ENCODE data around the gene MLKL.
A peak's percentile ranks its signal among the peaks of the same experiment; 100 is the strongest.
"Not testable (repeated sequence)": the region's sequence is repeated elsewhere in the genome, so short reads cannot be mapped to it uniquely, and the experiment has no call there.

Gene MLKL

DNA sequence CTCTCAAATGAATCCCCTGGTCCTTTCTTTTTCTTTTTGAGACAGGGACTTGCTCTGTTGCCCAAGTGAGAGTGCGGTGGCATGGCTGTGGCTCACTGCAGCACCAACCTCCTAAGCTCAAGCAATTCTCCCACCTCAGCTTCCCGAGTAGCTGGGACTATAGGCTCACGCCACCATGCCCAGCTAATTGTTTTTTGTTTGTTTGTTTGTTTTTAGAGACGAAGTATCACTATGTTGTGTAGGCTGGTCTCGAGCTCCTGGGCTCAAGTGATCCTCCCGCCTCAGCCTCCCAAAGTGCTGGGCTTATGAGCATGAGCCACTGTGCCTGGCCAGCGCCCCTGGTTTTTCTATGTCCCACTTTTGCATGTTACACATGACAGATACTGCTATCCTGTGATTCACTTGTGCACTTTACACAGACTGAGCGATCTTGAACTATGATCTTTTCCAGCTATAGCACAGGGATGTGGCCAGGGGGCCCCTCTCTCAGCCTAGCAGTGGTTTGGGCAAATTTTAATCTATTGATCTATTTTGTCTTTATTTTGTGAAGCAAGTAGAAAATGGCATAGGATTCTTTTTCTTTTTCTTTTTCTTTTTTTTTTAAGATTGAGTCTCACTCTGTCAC is 31.3 kb upstream of the MLKL start:
- no peak for DNase-seq

DNA sequence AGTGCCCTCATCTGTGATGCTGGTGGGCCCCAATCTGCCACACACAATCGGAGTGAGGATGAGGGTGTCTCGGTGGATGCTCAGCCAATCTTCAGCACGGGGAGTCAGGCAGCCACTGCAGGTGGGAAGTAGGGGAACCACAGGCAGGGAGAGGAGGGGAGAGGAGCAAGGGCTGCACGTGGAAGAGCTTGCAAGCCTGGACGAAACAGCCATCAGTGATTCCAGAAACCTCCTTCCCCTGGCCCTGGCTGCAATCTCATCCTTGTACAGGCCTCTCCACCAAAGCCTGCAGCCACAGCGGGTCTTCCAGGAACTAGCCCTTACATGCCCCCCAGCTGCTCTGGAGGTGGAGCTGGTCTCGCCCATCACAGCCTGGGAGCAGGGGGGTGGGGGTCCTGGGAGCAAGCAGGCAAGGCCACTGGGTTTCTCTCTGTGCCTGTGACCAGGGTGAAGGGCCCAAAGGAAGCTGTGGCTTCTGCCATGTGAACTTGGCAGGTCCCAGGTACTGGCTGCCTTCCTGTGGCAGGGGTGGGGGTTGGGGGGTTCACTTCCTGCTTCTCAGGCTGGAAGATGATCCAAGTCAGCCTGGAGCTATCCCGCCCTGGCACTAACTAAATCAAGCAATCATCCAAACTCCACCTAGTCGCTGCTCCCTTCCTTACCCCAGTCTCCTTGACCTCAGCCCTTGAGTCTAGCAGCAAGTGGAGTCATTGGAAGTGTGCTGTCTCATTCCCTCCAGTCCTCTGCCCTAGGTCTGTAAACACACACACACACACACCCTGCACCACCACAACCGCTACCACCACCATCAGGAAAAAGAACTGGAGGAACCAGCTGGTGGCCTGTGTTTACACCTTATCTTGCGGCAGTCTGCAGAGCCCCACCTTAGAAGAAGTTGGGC is 29.4 kb upstream of the MLKL start:
- DNase-seq, result no peak

DNA sequence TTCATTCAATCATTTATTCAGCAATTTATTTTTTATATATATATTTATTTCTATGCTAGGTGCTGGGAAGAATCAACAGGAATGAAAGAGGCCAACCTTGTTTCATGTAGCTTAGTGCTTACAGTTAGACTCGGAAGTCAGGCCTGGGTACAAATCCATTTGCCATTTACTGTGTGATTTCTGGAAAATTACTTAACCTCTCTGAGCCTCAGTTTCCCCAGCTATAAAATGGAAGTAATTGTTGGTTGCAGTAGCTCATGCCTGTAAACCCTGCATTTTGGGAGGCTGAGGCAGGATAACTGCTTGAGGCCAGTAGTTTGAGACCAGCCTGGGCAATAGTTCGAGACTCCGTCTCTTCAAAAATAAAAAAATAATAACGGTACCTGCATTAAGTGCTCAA is 27.2 kb upstream of the MLKL start:
- DNase-seq, result no peak

DNA sequence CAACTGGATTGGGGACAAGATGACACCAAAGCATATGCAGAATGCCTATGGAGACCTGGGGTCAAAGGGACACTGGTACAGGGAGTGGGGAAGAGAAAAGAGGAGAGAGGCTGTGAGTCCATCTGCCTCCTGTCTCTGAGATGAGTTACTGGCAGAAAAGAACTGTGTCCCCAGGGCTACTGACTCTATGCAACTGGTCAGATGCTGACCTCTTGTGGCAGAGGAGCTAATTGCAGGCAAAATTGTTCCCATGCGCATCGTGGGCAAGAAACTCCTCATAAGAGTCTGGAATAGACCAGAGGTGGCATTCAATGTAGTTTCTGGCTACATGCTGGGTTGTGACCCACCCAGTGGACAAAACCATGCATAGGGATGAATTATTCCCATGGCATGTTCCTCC is 26.1 kb upstream of the MLKL start:
- DNase-seq, result no peak

DNA sequence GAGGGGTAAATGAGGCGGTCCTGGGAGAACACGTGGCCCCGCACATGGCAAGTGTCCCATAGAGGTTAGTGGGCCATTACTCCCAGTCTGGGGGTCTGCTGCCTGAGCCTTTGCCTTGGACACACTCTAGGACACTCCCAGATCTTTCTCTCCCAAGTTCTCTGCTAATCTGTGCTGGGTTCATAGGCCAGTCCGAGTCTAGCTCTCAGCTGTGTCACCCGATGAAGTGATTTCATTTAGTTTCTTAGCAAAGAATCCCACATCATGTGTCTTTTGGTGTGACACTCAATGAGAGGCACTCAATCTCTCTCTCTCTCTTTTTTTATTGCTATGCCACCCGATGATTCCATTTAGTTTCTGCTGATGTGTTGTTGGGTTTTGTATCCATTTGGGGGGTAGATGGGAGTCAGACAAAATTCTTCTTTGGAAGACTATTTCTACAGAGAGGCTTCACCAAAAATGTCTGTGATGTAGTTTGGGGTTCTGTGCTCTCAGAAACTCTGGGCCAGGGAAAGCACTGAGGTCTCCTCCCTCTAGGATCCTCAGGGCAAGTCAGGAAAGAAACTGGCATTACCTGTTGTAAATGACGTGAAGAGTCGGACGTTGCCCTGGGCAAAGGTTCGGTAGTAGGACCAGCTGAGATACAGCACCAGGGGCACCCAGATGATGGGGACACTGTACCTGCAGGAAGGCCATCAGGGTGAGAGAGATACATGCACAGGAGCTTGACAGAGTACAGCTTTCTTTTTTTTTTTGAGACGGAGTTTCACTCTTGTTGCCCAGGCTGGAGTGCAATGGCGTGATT is 25.2 kb upstream of the MLKL start:
- DNase-seq, result no peak

DNA sequence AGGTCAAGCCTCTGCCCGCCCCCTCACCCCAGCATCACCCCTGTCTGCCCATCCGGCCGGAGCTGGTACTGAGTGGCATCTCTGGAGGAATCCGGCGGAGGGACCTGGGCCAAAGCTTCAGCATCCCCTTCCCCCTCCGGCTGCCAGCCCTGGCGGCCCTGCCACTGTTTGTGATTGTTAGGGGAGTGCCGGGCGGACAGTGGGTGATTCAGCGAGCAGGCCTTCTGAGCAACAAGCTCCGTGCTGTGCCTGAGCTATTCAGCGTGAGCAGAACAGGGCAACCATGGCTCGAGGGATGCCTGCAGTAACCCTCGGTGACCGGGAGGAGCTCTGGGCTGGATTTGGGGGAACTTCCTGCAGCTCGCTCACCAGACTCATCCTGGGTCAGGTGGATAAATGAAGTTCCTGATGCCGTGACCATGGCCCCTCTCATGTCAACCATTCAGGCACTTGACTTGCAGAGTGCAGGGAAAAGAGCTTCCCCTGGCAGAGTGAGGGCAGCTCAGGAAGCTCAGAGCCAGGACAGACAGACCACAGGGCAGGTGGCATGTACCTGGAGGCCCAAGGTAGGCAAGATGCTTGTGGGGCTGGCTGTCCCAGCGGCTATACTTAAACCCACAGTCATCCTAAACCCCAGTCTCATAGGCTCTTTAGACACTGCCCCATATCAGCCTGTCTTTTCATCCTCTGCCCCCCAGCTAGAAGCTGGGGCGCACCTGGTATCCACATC is 24.3 kb upstream of the MLKL start:
- DNase-seq, result no peak

- no peak for DNase-seq
These were observed 22.6 kb upstream of the MLKL start for GRCh38 chr16:74723256-74723655.

DNA sequence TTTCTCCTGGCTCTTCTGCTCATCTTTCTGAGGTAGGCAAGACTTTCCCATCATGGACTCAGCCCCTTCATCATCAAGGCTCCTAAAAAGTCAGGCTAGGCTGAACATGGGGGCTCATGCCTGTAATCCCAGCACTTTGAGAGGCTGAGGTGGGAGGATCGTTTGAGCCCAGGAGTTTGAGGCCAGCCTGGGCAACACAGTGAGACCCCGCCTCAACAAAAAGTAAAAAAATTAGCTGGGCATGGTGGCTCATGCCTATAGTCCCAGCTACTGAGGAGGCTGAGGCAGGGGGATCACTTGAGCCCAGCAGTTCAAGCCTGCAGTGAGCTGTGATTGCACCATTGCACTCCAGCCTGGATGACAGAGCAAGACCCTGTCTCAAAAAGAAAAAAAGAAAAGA is 21.5 kb upstream of the MLKL start:
- not testable (repeated sequence) for DNase-seq

GRCh38 chr16:74721716-74722115 is 21.1 kb upstream of the MLKL start:
- no peak for DNase-seq

DNA sequence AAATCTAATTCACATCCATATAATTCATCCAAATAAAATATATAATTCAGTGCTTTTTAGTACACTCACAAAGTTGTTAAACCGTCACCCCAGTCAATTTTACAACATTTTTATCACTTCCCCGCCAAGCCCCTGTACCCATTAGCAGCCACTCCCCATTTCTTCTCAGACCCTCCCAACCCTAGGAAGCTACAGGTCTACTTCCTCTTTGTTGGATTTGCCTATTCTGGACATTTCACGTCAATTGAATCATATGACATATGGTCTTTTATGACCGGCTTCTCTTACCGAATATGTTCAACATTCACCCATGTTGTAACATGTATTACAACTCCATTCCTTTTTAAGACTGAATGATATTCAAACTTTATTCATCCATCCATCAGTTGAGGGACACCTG is 19.9 kb upstream of the MLKL start:
- DNase-seq, result no peak

GRCh38 chr16:74718741-74719610 is 18.3 kb upstream of the MLKL start:
- DNase-seq, result no peak

- no peak for DNase-seq
These were observed 17.5 kb upstream of the MLKL start for GRCh38 chr16:74718140-74718539.

DNA sequence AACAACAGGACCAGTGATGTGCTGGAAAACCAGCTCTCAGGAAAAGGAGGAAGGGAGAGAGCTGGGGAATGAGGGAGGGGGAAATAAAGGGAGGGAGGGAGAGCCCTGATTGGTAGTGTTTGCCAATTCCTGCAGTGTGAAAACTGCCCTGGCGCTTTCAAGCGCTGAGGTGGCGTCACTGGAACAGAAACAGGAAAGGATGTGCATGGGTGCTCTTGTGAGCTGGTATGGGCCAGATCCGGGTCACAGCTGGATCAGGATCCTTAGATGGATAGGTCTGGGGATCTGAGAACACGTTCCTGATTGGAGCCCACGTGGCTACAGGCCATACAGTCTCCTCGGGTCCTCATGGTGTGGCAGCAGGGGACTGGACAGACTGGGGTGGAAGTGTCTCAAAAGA is 16.7 kb upstream of the MLKL start:
- DNase-seq, result no peak

- no peak for DNase-seq
These were observed 15.7 kb upstream of the MLKL start for GRCh38 chr16:74716355-74716754.

- no peak for DNase-seq
These were observed 13.2 kb upstream of the MLKL start for GRCh38 chr16:74713876-74714275.

DNA sequence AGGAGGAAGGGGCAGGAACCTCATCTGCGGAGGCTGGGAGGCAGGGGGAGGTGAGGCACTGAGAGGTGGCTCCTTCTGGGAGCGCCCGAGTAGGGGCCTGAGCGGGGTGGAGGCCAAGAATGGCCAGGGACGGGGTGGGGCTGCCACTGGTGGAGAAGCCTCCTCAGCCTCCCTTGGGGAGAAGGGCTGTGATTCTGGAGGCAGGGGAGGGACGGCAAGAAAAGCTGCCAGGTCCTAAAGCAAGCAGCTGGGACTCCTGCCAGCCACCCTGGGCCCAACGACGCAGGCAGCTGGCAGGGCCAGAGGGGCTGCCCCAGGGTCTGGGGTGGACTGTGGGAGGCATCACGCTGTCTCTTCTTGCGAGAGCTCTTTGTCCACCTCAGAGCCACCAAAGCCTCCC is 12.7 kb upstream of the MLKL start:
- no peak for DNase-seq

DNA sequence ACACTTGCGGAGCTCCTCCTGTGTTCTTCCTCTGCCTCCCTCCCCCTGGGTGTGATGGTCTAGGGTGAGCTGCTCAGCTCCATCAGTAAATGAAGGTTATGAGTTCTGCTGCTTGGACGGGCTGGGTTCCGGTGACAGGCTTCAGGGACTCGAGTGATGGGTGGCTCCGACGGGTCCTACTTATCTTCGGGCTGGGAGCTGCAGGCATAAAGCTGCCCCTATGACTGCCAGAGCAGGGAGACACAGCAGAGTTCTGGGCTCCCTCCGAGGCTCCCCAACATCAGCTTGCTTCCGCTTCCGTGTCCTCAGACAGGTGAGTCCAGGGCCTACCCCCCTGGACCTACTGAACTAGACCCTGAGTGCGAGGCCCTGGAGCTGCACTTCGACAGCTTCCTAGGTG is 11.3 kb upstream of the MLKL start:
- DNase-seq, result no peak

DNA sequence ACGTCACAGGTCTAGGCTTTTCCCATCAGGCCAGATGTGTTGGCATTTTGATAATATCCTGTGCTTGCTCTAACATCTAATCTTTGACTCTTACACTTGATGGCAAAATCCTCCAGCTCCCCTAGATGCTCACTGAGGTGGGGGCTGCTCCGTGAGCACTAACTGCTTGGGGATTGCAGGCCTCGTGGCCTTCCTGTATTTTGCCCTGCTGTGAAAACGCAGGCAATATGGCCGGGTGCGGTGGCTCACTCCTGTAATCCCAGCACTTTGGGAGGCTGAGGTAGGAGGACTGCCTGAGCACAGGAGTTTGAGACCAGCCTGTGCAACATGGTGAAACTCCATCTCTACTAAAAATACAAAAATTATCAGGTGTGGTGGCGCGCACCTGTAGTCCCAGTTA is 9.7 kb upstream of the MLKL start:
- no peak for DNase-seq

DNA sequence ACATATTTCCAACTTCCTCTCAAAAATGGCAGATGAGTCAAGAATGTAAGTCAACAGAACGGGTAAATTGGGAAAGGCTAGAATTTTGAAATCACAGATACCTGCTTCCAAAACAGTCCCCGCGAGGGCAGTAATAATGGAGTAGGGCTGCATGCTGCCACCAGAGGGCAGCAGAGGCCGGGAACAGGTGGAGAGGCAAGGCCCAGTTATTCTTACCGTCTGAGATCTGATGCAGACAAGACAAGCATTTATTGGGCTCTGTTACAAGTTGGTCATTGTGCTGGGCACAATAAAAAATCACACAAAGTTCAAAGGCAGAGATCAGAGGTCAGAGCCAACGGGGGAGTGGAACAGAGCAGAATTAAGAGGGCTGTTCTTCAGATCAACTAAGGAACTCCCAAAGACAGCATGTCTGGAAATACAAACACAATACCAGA is 8.8 kb upstream of the MLKL start:
- peak; percentile 39 to 80 for DNase-seq

- DNase-seq, result no peak
These were observed 585 bp downstream of the MLKL start for GRCh38 chr16:74700116-74700437.

DNA sequence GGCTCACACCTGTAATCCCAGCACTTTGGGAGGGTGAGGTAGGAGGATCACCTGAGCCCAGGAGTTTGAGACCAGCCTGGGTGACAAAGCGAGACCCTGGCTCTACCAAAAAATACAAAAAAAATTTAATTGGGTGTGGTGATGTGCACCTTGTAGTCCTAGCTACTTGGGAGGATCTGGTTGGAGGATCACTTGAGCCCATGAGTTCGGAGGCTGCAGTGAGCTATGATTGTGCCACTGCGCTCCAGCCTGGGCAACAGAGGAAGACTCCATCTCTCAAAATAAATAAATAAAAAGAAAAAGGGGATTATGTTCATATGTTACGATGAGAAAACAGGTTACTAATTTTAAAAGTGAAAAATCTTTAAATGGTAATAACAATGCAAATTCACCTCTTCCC is 996 bp downstream of the MLKL start:
- no peak for DNase-seq

- DNase-seq, result no peak
These were observed 2.4 kb downstream of the MLKL start for GRCh38 chr16:74698222-74698621.
